Astrocyte (in vitro differentiated cells and primary cell): ENCODE measurements around the gene CYB5R4. TPM values are rescaled to one million over a fixed set of nuclear protein-coding genes. Genes with fewer than 3 reads are reported as not detected.

Experiments
- DNase-seq: peaks from one replicate; pipeline ENCODE4 v3.0.0-alpha.2; 2010; ENCODE audit warnings: low read depth
- FAIRE-seq: peaks from 2 replicates; lab custom pipeline; 2011; peaks lifted over from hg19 to GRCh38; lab: Jason Lieb, UNC
- H2AFZ ChIP-seq: 2 replicates; pipeline ENCODE4 v1.6.0; 2012; ENCODE audit warnings: low read depth, low read length, inconsistent platforms
- H3K27ac ChIP-seq: 2 replicates; pipeline ENCODE4 v1.5.1; 2011; ENCODE audit warnings: low read depth, low read length, inconsistent platforms
- H3K27me3 ChIP-seq: 2 replicates; pipeline ENCODE4 v1.6.0; 2011; ENCODE audit warnings: low read length, inconsistent platforms; ENCODE audit not compliant: insufficient read depth
- H3K36me3 ChIP-seq: 2 replicates; pipeline ENCODE4 v1.5.1; 2011; ENCODE audit warnings: low read length, inconsistent platforms; ENCODE audit not compliant: insufficient read depth
- H3K4me1 ChIP-seq: 2 replicates; pipeline ENCODE4 v1.5.1; 2011; ENCODE audit warnings: low read length, inconsistent platforms; ENCODE audit not compliant: insufficient read depth
- H3K4me2 ChIP-seq: 2 replicates; pipeline ENCODE4 v1.6.0; 2012; ENCODE audit warnings: low read length, inconsistent platforms
- H3K4me3 ChIP-seq: 2 replicates; pipeline ENCODE4 v1.5.1; 2011; ENCODE audit warnings: low read depth, mild to moderate bottlenecking, low read length, inconsistent platforms; ENCODE audit not compliant: insufficient read depth
- H3K79me2 ChIP-seq: 2 replicates; pipeline ENCODE4 v1.6.0; 2012; ENCODE audit warnings: mild to moderate bottlenecking, low read length, inconsistent platforms; ENCODE audit not compliant: insufficient read depth
- H3K9ac ChIP-seq: 2 replicates; pipeline ENCODE4 v1.6.0; 2012; ENCODE audit warnings: mild to moderate bottlenecking, low read length, inconsistent platforms
- H3K9me3 ChIP-seq: 2 replicates; pipeline ENCODE4 v1.5.1; 2012; ENCODE audit warnings: low read depth, mild to moderate bottlenecking, low read length, inconsistent platforms; ENCODE audit not compliant: insufficient read depth
- H4K20me1 ChIP-seq: 2 replicates; pipeline ENCODE4 v1.6.0; 2012; ENCODE audit warnings: low read length, inconsistent platforms; ENCODE audit not compliant: insufficient read depth
- H3K27ac Mint-ChIP-seq: one replicate; pipeline ENCODE4 v1.8.0; 2021; ENCODE audit warnings: mild to moderate bottlenecking, mixed read lengths; ENCODE audit not compliant: unreplicated experiment
- H3K27me3 Mint-ChIP-seq: one replicate; pipeline ENCODE4 v1.8.0; 2021; ENCODE audit warnings: low read depth, mixed read lengths; ENCODE audit not compliant: unreplicated experiment
- H3K36me3 Mint-ChIP-seq: one replicate; pipeline ENCODE4 v1.8.0; 2021; ENCODE audit warnings: low read depth, mixed read lengths; ENCODE audit not compliant: unreplicated experiment
- H3K4me1 Mint-ChIP-seq: one replicate; pipeline ENCODE4 v1.8.0; 2021; ENCODE audit warnings: low read depth, mixed read lengths; ENCODE audit not compliant: unreplicated experiment
- H3K4me3 Mint-ChIP-seq: one replicate; pipeline ENCODE4 v1.8.0; 2021; ENCODE audit warnings: mild to moderate bottlenecking, moderate library complexity, mixed read lengths; ENCODE audit not compliant: unreplicated experiment
- H3K9me3 Mint-ChIP-seq: one replicate; pipeline ENCODE4 v1.8.0; 2021; ENCODE audit warnings: mild to moderate bottlenecking, mixed read lengths; ENCODE audit not compliant: unreplicated experiment
- EZH2 ChIP-seq: IDR thresholded peaks from 2 replicates; pipeline ENCODE4 v1.6.1; 2012; ENCODE audit warnings: mild to moderate bottlenecking, low read length, inconsistent platforms; ENCODE audit not compliant: insufficient read depth
- total RNA-seq: library from RNA; stranded (reverse); gene quantifications from 2 replicates; pipeline ENCODE4 v1.2.1, GENCODE V29; 2021
- TF ChIP-seq, protein P1 (sequence below): IDR thresholded peaks from 2 replicates; pipeline ENCODE4 v1.5.1; 2011; ENCODE audit warnings: low read depth, mild to moderate bottlenecking, inconsistent platforms, low read length, moderate library complexity; ENCODE audit not compliant: insufficient read depth

The CYB5R4 gene
- total RNA-seq, 1 donor from 2014 or later = 14.0 TPM

DNA sequence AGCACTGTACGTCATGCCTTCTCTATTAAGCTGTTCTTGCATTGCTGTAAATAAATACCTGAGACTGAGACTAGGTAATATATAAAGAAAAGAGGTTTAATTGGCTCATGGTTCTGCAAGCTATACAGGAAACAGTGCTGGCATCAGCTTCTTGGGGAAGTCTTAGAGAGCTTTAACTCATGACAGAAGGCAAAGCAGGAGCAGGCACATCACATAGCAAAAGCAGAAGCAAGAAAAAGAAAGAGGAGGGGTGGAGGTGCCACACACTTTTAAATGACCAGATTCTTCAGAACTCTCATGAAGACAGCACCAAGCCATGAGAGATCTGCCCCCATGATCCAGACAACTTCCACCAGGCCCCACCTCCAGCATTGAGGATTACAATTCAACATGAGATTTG lies 30.1 kb downstream of the CYB5R4 start:
- no peak for DNase-seq
- Mint-ChIP-seq H3K4me3 (no peak overlapping the region), H3K4me1 (no peaks in the 10 kb centered on the region), H3K9me3 (no peaks in the 10 kb centered on the region), H3K36me3 (no peaks in the 10 kb centered on the region), H3K27me3 (no peaks in the 10 kb centered on the region), H3K27ac (no peak overlapping the region)
- H2AFZ ChIP-seq = no peak overlapping the region
- H3K4me3 ChIP-seq = no peak overlapping the region
- no peak overlapping the region for H3K27ac ChIP-seq
- no peak overlapping the region for H3K9ac ChIP-seq
- no peaks in the 10 kb centered on the region for H3K4me1 ChIP-seq
- H3K27me3 ChIP-seq = no peaks in the 10 kb centered on the region
- no peaks in the 10 kb centered on the region for H3K36me3 ChIP-seq
- H3K79me2 ChIP-seq = peaks cover 3% of the 10 kb centered on the region
- FAIRE-seq = no peak
- H4K20me1 ChIP-seq = no peaks in the 10 kb centered on the region
- no peak for TF ChIP-seq EZH2
- TF ChIP-seq, protein P1, sequence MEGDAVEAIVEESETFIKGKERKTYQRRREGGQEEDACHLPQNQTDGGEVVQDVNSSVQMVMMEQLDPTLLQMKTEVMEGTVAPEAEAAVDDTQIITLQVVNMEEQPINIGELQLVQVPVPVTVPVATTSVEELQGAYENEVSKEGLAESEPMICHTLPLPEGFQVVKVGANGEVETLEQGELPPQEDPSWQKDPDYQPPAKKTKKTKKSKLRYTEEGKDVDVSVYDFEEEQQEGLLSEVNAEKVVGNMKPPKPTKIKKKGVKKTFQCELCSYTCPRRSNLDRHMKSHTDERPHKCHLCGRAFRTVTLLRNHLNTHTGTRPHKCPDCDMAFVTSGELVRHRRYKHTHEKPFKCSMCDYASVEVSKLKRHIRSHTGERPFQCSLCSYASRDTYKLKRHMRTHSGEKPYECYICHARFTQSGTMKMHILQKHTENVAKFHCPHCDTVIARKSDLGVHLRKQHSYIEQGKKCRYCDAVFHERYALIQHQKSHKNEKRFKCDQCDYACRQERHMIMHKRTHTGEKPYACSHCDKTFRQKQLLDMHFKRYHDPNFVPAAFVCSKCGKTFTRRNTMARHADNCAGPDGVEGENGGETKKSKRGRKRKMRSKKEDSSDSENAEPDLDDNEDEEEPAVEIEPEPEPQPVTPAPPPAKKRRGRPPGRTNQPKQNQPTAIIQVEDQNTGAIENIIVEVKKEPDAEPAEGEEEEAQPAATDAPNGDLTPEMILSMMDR = no peak
- peaks cover 4% of the 10 kb centered on the region for H3K9me3 ChIP-seq
- no peak overlapping the region for H3K4me2 ChIP-seq

DNA sequence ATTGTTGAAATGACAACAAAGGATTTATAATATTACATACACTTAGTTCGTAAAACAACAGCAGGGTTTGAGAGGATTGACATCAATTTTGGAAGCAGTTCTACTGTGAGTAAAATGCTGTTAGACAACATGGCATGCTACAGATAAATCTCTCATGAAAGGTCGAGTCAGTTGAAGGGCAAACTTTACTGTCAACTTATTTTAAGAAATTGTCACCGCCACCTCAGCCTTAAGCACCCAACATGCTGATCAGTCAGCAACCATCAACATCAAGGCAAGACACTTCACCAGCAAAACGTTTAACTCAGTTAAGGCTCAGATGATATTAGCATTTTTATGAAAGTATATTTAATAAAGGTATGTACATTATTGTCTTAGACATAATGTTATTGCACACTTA lies 31.0 kb downstream of the CYB5R4 start:
- FAIRE-seq = no peak

DNA sequence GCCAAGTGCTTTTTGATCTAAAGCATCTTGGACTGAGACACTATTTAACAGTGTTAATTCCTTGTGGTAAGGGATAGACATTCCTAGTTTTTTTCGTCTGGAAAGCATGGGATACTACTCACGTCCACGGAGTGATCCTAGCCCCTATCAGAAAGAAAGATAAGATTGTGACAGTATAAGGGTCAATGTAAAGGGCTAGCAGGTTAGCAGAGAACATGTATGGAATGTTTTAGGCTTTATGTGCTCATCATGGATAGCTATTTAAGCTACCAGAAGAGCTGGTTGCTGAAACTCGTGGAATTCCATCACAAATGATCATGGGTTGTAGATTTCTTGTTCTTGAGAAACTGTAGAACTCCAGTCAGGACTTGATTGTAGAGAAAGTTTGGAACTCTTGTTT lies 32.1 kb downstream of the CYB5R4 start:
- Mint-ChIP-seq H3K4me1 (no peaks in the 10 kb centered on the region), H3K36me3 (no peaks in the 10 kb centered on the region), H3K27ac (no peak overlapping the region), H3K4me3 (no peak overlapping the region), H3K27me3 (no peaks in the 10 kb centered on the region), H3K9me3 (no peaks in the 10 kb centered on the region)
- Histone ChIP-seq H4K20me1 (peaks cover 8% of the 10 kb centered on the region), H2AFZ (no peak overlapping the region), H3K9ac (no peak overlapping the region), H3K4me2 (no peak overlapping the region), H3K79me2 (peaks cover 3% of the 10 kb centered on the region), H3K36me3 (no peaks in the 10 kb centered on the region), H3K9me3 (peaks cover 4% of the 10 kb centered on the region), H3K4me3 (no peak overlapping the region), H3K27ac (no peak overlapping the region), H3K27me3 (no peaks in the 10 kb centered on the region), H3K4me1 (no peaks in the 10 kb centered on the region)
- no peak for DNase-seq
- no peak for FAIRE-seq
- TF ChIP-seq, protein P1 = no peak
- TF ChIP-seq EZH2 = no peak

More for the DNA sequence above, 31.0 kb downstream of the CYB5R4 start:
- Histone ChIP-seq H3K79me2 (peaks cover 3% of the 10 kb centered on the region), H2AFZ (no peak overlapping the region), H3K27ac (no peak overlapping the region), H3K9me3 (peaks cover 4% of the 10 kb centered on the region), H3K4me1 (no peaks in the 10 kb centered on the region), H3K9ac (no peak overlapping the region), H3K36me3 (no peaks in the 10 kb centered on the region), H3K4me3 (no peak overlapping the region), H3K27me3 (no peaks in the 10 kb centered on the region), H3K4me2 (no peak overlapping the region), H4K20me1 (peaks cover 4% of the 10 kb centered on the region)
- TF ChIP-seq, protein P1 = no peak
- no peak for TF ChIP-seq EZH2
- no peaks in the 10 kb centered on the region for H3K9me3 Mint-ChIP-seq
- H3K27ac Mint-ChIP-seq = no peak overlapping the region
- H3K4me1 Mint-ChIP-seq = no peaks in the 10 kb centered on the region
- H3K27me3 Mint-ChIP-seq = no peaks in the 10 kb centered on the region
- H3K36me3 Mint-ChIP-seq = no peaks in the 10 kb centered on the region
- no peak overlapping the region for H3K4me3 Mint-ChIP-seq
- no peak for DNase-seq
